Adrenal gland (tissue), 5 donors: Measurements from ENCODE around the gene TIMM44.

ENCODE experiments used
- POLR2A ChIP-seq, 2 donors: fragments of 450-650 bp; IDR thresholded peaks; one replicate each; pipeline ENCODE4 v1.6.1; 2017; ENCODE audit warnings: antibody characterized with exemption in 2 of 2, mild to moderate bottlenecking in 2 of 2, moderate library complexity in 1 of 2
- TF ChIP-seq, protein P1 (sequence below), 6 experiments: fragments of 450-650 bp in 4 of 6; fragments of 200-600 bp in 2 of 6; sonication (generic) in 1 of 6; IDR thresholded peaks; 1 replicate in 5 of 6; 2 replicates in 1 of 6; pipeline versions ENCODE4 v1.5.1 to v1.8.0; 2016 to 2021; ENCODE audit warnings: antibody characterized with exemption in 6 of 6, mild to moderate bottlenecking in 2 of 6, moderate library complexity in 1 of 6
- donor health status: DM: no; HTN: no; CAD: no.

DNA sequence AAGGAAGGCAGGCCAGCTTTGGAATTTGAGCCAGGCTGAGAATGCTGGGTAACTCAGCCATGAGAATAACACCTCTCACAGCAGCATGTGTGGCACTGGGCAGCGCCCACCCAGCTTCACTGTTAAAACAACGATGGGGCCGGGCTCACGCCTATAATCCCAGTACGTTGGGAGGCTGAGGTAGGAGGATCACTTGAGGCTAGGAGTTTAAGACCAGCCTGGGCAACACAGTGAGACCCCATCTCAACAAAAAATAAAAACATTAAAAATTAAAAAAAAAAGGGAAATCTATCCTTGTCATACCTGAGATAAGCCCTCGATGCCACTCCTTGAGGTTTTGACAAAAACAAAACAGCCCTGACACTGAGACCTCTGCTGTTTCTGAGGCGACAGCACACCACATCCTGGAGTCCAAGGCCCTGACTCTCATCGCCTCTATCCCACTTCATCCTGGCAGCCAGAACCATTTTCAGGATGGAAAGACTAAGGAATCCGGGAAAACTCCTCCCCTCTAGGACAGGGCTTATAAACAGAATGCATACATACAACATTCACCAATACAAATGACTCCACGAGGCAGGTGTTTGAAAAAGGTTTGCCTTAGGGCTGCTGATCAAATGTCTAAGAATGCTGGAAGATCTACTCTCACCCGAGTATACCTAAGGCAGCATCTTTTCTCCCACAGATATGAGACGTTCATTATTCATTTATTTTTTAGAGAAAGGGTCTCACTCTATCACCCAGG, 22.6 kb upstream of the TIMM44 start:
- TF ChIP-seq, protein P1, sequence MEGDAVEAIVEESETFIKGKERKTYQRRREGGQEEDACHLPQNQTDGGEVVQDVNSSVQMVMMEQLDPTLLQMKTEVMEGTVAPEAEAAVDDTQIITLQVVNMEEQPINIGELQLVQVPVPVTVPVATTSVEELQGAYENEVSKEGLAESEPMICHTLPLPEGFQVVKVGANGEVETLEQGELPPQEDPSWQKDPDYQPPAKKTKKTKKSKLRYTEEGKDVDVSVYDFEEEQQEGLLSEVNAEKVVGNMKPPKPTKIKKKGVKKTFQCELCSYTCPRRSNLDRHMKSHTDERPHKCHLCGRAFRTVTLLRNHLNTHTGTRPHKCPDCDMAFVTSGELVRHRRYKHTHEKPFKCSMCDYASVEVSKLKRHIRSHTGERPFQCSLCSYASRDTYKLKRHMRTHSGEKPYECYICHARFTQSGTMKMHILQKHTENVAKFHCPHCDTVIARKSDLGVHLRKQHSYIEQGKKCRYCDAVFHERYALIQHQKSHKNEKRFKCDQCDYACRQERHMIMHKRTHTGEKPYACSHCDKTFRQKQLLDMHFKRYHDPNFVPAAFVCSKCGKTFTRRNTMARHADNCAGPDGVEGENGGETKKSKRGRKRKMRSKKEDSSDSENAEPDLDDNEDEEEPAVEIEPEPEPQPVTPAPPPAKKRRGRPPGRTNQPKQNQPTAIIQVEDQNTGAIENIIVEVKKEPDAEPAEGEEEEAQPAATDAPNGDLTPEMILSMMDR (IDR thresholded peaks at IDR 0.05) = no peak
- TF ChIP-seq POLR2A (IDR thresholded peaks at IDR 0.05) = no peak
